Calu3 (cell line): ENCODE measurements around the gene KIF26B. TPM values are rescaled to one million over a fixed set of nuclear protein-coding genes. Genes with fewer than 3 reads are reported as not detected.

Experiments
- BruUV-seq: library from RNA; stranded (reverse); fragments of 400-500 nt; replicated peaks from 2 replicates; lab custom pipeline; 2021; lab: Mats Ljungman, UMichigan
- CTCF ChIA-PET: fragments of 300-600 bp; sonication (Branson Sonifier 250); formaldehyde crosslinking; loops from one replicate; lab custom pipeline; 2022; ENCODE audit warnings: antibody characterized with exemption; lab: Charles Lee
- DNase-seq: peaks from one replicate; pipeline ENCODE4 v3.0.0; 2022
- H3K27ac Mint-ChIP-seq: one replicate; pipeline ENCODE4 v1.8.0; 2022; ENCODE audit warnings: mixed read lengths; ENCODE audit not compliant: unreplicated experiment
- H3K27me3 Mint-ChIP-seq: one replicate; pipeline ENCODE4 v1.8.0; 2022; ENCODE audit warnings: mixed read lengths; ENCODE audit not compliant: unreplicated experiment
- H3K36me3 Mint-ChIP-seq: one replicate; pipeline ENCODE4 v1.8.0; 2022; ENCODE audit warnings: mild to moderate bottlenecking, moderate library complexity, mixed read lengths; ENCODE audit not compliant: insufficient read depth, unreplicated experiment
- H3K4me1 Mint-ChIP-seq: one replicate; pipeline ENCODE4 v1.8.0; 2022; ENCODE audit warnings: mild to moderate bottlenecking, low read depth, mixed read lengths; ENCODE audit not compliant: unreplicated experiment
- H3K4me3 Mint-ChIP-seq: one replicate; pipeline ENCODE4 v1.8.0; 2022; ENCODE audit warnings: mild to moderate bottlenecking, low read depth, moderate library complexity, mixed read lengths; ENCODE audit not compliant: unreplicated experiment
- H3K9me3 Mint-ChIP-seq: one replicate; pipeline ENCODE4 v1.8.0; 2022; ENCODE audit warnings: low read depth, mixed read lengths; ENCODE audit not compliant: unreplicated experiment
- intact Hi-C: fragments of 100-400 bp; cut with micrococcal nuclease; formaldehyde crosslinking; loops from one replicate; pipeline ENCODE4 v1.10.0; 2022; ENCODE audit not compliant: unreplicated experiment
- total RNA-seq: library from RNA; stranded (reverse); gene quantifications from 2 replicates; pipeline ENCODE4 v1.2.3, GENCODE V29; 2022
- TF ChIP-seq, protein P1 (sequence below): fragments of 200-600 bp; IDR thresholded peaks from one replicate; pipeline ENCODE4 v1.8.0; 2022; ENCODE audit warnings: antibody characterized with exemption; ENCODE audit not compliant: unreplicated experiment

The KIF26B gene
- total RNA-seq, 1 experiment from 2014 or later, result 1.1 TPM

- Mint-ChIP-seq H3K27ac (no peak overlapping the region), H3K4me1 (no peaks in the 10 kb centered on the region), H3K4me3 (no peak overlapping the region), H3K36me3 (no peaks in the 10 kb centered on the region), H3K9me3 (peaks cover 2% of the 10 kb centered on the region), H3K27me3 (no peaks in the 10 kb centered on the region)
- intact Hi-C loops, result no loop called here
- no TSS peak for BruUV-seq
- CTCF ChIA-PET, result no interaction called here
- TF ChIP-seq, protein P1, sequence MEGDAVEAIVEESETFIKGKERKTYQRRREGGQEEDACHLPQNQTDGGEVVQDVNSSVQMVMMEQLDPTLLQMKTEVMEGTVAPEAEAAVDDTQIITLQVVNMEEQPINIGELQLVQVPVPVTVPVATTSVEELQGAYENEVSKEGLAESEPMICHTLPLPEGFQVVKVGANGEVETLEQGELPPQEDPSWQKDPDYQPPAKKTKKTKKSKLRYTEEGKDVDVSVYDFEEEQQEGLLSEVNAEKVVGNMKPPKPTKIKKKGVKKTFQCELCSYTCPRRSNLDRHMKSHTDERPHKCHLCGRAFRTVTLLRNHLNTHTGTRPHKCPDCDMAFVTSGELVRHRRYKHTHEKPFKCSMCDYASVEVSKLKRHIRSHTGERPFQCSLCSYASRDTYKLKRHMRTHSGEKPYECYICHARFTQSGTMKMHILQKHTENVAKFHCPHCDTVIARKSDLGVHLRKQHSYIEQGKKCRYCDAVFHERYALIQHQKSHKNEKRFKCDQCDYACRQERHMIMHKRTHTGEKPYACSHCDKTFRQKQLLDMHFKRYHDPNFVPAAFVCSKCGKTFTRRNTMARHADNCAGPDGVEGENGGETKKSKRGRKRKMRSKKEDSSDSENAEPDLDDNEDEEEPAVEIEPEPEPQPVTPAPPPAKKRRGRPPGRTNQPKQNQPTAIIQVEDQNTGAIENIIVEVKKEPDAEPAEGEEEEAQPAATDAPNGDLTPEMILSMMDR, result no peak
- DNase-seq, result no peak
Observed at GRCh38 chr1:245304698-245305097, 149.9 kb downstream of the KIF26B start.

- H3K9me3 Mint-ChIP-seq, result peaks cover 2% of the 10 kb centered on the region
Observed at GRCh38 chr1:245306020-245306419, 151.2 kb downstream of the KIF26B start.

GRCh38 chr1:245306628-245307410 is 152.0 kb downstream of the KIF26B start:
- no peak overlapping the region for H3K4me3 Mint-ChIP-seq
- H3K27ac Mint-ChIP-seq, result no peak overlapping the region
- intact Hi-C loops, result no loop called here
- TF ChIP-seq, protein P1, result no peak
- H3K27me3 Mint-ChIP-seq, result no peaks in the 10 kb centered on the region
- H3K4me1 Mint-ChIP-seq, result no peaks in the 10 kb centered on the region
- CTCF ChIA-PET, result interaction anchor here (0.5 to 0.6 kb wide), 2 partner anchors 68 to 80 kb away, joined by 3 read pairs; no protein-coding TSS in a partner anchor
- no peaks in the 10 kb centered on the region for H3K36me3 Mint-ChIP-seq
- peaks cover 2% of the 10 kb centered on the region for H3K9me3 Mint-ChIP-seq
- BruUV-seq, result no TSS peak
- DNase-seq, result no peak

More at GRCh38 chr1:245306020-245306419, 151.2 kb downstream of the KIF26B start:
- TF ChIP-seq, protein P1, result no peak
- intact Hi-C loops, result no loop called here
- no TSS peak for BruUV-seq
- no peak for DNase-seq
- H3K27ac Mint-ChIP-seq, result no peak overlapping the region
- H3K36me3 Mint-ChIP-seq, result no peaks in the 10 kb centered on the region
- H3K27me3 Mint-ChIP-seq, result no peaks in the 10 kb centered on the region
- CTCF ChIA-PET, result no interaction called here
- H3K4me1 Mint-ChIP-seq, result no peaks in the 10 kb centered on the region
- no peak overlapping the region for H3K4me3 Mint-ChIP-seq

DNA sequence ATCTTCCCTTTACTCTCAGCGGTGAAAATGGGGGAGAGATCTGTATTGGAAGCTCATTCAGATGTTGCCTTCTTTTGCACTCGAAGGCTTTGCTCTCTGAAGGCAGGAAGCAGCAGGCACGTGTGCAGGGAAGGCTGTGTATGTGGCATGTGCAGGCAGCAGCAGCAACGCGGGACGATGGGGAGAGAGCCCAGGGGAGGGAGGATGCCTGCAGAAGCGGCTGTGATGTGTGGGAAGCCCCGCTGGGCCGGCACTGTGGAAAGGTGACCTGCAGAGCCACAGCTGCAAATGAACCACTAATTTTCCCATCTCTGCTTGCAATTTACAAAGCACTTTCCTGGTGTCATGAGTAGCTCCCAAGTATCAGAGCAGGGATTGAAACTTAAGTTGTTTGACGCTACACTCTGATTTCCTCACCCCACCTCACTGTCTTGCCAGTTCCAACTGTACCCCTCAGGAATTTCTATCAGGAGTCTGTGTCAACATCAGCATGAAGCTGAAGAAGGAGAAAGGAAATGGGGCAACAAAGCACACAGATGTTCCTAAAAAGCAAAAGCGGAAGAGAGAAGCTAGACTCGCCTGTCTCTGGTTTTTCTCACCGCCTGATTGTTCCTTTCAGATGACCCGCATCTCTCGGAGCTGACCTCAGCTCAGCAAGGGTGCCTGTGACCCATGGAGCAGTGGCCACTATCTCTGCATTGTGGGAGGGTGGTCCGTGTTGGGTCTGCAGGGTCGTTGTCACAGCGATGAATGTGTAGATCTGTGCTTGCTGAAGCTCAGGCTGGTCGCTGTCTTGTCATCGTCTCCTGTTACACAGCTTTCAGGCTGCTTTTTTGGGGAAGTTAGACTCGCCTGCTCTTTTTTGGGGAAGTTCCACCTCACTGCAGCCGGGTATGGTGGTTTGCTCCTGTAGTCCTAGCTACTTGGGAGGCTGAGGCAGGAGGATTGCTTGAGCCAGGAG is 156.1 kb downstream of the KIF26B start:
- CTCF ChIA-PET, result no interaction called here
- TF ChIP-seq, protein P1, result no peak
- H3K9me3 Mint-ChIP-seq, result no peaks in the 10 kb centered on the region
- no peaks in the 10 kb centered on the region for H3K36me3 Mint-ChIP-seq
- intact Hi-C loops, result no loop called here
- no TSS peak for BruUV-seq
- no peak overlapping the region for H3K27ac Mint-ChIP-seq
- no peak for DNase-seq
- H3K4me3 Mint-ChIP-seq, result no peak overlapping the region
- H3K4me1 Mint-ChIP-seq, result no peaks in the 10 kb centered on the region
- no peaks in the 10 kb centered on the region for H3K27me3 Mint-ChIP-seq
